ENCODE measurements around the gene PDHX.
A peak's percentile ranks its signal among the peaks of the same experiment; 100 is the strongest.
"Not testable (repeated sequence)": the region's sequence is repeated elsewhere in the genome, so short reads cannot be mapped to it uniquely, and the experiment has no call there.

Gene PDHX

DNA sequence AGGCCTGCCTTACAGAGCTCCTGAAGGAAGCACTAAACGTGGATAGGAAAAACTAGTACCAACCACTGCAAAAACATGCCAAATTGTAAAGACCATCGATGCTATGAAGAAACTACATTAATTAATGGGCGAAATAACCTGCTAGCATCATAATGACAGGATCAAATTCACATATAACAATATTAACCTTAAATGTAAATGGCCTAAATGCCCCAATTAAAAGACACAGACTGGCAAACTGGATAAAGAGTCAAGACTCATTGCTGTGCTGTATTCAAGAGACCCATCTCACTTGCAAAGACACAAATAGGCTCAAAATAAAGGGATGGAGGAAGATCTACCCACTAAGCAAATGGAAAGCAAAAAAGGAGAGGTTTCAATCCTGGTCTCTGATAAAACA is 107.5 kb downstream of the PDHX start:
- not testable (repeated sequence) for DNase-seq

DNA sequence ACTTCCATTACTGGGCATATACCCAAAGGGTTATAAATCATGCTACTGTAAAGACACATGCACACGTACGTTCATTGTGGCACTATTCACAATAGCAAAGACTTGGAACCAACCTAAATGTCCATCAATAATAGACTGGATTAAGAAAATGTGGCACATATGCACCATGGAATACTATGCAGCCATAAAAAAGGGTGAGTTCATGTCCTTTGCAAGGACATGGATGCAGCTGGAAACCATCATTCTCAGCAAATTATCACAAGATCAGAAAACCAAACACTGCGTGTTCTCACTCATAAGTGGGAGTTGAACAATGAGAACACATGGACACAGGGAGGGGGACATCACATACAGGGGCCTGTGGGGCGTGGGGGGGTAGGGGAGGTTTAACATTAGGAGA is 111.6 kb downstream of the PDHX start:
- not testable (repeated sequence) for DNase-seq

DNA sequence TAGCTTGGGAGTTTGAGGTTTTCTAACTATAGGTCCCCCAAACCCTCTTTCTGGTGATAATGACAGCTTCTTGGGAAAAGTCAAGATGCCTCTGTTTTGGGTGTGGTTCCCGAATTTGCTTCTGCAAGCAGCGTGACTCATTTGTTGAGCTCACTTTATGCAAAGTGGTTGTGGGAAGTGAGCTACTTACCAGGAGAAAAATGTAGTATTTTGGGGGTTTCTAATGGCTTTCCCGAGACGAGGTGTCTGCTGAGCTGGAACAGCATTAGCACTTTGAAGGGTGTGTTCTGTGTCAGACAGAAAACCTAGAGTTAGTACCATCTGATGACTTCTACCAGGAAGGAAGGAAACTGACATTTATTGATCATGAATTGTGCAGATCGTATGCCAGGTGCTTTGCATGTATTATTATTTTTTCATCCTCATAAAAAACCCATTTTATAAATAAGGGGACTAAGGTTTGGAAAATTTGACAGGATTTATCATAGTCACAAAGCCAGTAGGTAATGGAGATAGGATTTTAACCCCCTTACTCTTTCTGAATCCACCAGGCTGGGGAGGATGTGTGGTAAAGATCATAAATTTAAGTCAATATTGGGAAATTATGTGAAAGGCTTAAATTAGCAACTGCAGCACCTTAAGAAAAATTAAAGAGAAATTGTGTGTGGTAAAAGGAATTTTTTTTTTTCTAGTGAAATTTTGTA is 113.7 kb downstream of the PDHX start:
- DNase-seq, result peak; percentile 84 to 86

DNA sequence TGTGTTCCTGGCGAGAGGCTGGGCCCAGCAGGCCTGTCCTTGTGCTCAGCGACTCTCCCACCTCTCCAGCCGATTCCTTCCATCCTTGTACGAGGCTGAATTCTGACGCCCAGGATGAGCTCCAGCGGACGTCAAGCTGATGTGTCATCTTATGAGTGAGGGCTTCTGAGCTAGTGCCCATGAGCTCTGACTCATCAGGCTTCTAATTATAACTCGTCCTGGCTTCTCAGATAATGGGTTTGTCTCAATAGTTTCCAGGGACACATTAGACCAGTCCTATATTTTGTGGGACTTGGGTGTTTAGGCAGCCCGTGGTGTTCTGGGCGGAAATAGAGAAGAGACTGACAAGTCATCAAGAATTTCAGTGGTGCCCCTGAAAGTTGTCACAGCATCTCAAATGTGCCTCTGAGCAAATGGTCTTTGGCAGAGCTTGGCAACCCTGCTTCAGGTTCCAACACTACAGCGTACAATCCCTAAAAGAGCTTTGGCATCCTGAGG is 114.3 kb downstream of the PDHX start:
- DNase-seq, result peak; percentile 71 to 92

DNA sequence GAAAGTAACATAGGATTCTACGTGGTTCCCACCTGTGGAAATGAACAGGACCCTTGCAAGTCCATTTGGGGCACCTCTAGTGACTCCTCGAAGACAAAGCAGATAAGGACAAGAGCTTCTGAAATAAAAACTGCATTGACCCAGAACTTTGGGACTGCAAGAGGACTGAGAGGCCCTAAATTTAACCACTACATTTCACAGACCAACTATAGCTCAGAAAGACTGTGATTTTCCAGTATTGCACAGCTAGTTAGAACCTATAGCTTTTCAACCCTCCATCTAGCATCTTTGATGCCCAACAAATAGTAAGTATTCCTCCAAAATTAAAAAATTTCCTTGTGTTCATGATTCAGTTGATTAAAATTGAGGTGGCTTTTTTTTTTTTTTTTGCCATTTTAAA is 114.9 kb downstream of the PDHX start:
- DNase-seq, result no peak

DNA sequence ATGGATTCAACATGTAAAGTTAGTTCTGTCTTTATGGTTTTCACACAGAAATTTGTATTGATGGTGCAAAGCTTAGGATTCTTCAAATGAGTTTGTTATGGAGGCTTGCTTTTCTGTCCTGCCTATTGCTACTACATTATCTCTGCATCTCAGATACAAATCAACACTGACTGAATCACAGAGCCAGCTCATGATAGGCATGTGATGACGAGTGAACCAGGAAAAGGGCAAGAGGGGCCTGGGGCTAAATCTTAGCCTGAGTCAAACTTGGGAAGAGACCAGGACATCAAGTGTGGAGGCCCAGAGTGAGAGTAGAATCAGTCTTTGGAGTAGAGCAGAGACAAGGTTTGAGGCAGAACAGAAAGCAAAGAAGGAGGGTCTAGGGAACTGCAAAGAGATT is 115.4 kb downstream of the PDHX start:
- no peak for DNase-seq

DNA sequence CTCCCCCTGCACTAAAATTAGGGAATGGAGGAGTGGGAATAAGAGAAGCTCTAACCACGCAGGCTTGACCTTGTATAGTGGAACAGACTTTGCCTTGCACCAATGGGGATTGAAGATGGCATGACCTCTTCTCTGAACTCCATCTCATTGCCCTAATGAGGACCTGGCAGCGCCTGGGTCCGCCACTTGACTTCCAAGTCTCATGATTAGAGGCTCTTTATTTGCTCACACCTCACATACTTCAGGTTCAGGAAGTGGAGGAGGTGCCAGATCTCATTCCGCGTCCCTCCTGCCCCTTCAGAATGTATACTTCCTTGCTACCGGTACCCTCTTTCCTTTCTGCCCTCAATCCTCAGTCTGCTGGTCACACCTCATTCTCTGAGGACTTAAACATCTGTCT is 116.6 kb downstream of the PDHX start:
- DNase-seq, result no peak

DNA sequence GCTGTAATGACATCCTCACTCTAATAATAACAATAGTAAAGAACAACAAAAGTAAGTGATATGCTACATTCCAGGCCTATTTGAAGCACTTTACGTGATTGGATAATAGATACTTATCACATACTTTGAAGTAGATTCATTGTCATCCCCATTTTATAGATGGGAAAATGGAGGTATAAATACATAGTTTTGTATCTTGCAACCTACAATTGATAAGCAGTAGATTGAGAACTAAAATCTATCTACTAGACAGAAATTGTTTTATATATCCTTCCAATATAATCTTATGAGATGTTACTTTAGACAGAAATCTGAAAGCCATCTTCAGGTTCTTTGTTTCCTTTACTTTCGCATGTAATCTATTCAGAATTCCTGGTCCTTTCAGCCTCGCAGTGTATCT is 118.0 kb downstream of the PDHX start:
- DNase-seq, result no peak

DNA sequence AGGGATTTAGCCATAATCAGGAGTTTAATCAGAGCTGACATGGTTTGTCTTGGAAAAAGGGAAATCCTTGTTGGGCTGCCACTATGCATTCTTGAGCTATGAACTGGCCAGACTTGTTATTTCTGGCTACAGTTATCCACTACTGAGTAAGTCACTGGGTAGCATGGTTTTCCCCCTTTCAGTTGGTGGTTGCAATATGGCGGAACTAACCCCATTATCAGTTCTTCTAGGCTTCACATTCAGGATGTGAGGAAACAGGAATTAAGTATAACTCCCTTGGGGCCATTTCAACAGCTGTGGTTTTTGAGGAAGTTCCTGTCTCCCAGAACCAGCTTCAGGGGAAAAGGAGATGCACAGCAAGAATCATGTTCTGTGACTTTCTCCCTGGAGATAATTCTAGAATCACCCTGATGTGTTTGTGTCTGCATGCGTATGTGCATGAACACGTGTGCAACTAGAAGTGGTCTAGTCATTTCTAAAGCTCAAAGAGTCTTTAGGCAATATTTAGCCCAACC is 119.5 kb downstream of the PDHX start:
- peak; percentile 90 to 94 for DNase-seq

DNA sequence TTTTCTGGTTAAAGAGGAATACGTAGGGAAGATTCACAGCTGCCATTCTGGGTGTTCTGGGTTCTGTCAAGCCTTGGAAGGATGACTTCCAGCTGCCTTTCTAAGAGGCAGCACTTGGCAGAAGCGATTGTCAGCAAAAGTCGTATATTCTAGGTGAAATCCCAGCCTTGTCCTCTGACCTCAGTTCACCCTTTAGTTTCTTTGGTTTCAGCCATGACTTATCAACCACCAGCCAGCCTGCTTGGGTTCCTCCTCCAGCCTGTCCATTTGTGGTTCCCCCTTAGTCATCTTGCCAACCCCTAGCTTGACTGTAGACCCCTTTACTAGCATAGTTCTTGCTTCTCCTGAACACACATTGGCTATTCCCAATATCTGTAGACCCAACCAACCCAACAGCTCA is 120.2 kb downstream of the PDHX start:
- peak; percentile 14 to 35 for DNase-seq

DNA sequence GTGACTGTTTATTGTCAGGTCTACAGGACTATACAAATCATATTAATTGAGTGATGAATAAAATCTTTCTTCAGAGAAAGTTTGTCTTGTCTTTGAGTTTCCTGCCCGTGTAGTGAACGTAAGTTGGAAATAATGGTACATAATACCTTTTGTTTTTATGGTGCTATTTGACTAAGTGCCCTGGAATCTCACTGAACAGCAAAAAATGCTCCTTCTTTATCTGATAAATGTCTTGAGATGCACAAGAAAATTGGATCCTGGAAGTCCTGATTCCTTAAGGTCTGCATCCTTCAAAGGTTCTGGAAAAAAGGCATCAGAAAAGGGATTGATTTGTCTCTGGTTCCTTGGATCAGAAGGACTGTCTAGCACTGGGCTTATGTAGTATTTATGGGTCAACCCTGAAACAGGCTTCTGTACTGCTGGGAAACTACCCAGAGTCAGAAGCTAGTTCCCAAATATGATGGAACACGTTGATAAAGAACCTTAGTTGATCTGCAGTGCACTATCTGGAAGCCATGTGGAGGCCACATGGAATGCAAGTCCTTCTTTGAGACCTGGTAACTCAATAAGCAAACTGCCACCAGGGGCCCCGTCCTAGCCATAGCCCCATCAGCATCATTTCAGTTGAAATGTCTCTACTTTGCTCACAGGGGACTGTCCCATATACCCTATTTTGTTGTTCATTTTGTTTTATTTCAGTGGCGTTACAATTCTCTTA is 122.0 kb downstream of the PDHX start:
- DNase-seq, result no peak

DNA sequence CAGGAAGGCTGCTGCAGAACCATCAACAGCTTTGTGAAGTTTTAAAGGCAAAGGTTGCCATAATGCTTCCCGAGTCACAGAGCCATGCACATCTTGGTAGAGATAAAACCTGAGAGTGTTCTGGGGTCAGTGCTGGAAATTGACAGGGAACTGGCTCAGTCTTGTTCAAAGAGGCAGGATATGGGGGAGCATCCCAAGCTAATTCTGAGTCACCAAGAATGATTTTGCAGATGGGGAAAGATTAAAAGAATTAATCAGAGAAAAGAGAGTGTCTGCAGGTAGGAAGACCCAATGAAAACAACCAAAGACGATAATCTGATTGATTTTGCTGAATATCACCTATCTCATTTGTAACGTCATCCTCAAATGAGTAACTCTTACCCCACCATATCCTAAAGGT is 122.7 kb downstream of the PDHX start:
- no peak for DNase-seq

DNA sequence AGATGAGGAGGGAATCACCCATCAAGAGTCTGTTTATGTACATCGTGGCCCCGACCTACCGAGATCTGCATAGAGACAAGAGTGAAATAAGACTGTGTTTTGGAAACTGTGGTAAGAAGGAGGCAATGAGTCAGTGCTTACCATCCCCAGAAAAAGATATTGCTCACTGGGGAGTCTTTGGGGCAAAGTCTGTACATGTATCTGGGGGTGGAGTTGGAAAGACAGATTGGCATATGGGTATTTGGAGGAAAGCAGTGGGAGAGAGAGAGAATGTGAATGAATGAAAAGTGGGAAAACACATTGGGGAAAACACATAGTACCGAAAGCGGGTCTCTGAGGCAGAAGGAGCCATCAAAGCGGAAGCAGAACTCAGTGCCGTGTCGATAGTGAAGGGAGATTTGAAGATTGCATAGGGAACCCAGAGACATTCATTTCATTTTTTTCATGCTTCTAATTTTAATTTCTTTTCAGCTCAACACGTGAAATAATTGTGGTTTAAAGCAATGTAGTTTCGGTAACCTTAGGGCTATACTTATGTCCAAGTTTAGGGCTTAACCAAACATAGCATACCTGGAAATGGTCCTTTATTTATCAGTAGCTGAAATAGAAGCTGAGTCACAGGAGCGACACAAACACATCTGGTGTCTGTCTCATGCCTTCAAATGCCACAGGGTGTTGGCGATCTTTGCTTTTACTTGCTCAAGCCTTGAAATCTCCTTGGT is 124.0 kb downstream of the PDHX start:
- DNase-seq, result no peak

DNA sequence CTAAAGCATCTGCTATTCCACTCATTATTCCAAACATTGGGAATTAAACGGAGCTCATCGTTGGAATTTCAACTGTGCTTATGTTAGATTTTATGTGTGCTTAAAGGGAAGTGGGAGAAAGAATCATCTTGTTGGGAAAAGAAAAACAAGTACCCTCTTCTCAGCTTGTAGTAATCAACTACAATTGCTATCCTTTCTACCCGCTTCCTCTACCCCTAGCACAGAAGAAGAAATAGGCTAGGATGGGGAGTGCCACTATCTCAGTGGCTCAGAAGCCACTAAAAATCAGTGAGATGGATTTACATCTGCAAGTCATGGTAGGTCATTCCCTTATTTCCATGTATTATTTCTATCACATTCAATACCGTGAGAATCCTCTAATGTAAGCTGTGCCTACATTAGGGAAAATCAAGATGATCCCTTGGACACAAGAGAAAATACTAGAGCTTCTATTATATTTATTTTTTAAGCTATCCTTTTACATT is 124.7 kb downstream of the PDHX start:
- no peak for DNase-seq

DNA sequence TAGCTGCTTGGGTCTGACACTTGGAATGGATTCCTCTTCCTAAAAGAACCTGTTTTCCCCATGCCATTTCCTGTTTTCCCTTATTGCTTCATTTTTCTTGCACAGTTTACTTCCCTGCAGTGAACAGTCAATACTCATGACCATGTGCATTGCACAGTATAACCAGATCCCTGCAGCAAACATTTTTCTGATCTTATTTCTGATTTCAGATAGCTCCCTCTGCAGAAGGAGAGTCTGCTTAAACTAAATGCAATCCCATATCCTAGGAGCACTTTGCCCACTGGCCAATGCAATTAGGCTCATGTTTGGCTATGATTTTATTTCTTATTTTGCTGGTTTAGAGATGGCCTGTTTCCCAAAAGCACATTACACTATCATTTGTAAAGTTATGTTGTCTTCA is 125.8 kb downstream of the PDHX start:
- peak; percentile 44 to 64 for DNase-seq

DNA sequence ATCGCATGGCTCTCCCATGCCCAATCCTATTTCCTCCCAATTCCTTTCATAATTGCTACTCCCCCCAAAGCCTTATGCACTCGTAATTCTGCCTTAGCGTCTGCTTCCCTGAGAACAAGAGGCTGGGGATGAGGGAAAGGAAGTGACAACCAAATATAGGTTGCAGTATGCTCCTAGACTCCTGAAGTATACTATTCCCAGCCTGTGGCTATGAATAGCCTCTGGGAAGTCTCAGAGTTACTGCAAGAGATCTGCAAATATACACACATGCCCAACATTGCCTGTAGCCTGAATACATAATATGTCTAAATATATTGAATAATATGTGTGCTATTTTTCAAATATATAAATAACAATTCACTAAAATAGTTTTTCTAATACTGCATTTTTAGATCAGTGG is 126.5 kb downstream of the PDHX start:
- no peak for DNase-seq

DNA sequence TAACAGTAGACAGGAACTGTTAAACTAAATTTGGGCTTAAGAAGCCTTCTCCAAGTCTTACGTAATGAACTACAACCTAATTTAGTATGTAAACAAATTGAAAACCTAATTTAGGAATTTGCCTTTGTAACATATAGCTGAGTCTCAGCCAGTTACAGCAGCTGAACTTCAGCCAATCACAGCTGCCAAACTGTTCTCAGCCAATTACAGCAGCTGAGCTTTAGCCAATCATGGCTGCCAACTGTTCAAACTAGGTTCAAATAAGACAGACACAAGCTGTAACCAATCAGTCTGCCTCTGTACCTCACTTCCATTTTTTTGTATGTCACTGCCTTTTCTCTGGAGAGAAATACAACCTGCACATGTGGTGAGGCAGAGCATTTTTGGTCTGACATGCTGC is 127.5 kb downstream of the PDHX start:
- DNase-seq, result peak in 1 of 2 donors; percentile 24

DNA sequence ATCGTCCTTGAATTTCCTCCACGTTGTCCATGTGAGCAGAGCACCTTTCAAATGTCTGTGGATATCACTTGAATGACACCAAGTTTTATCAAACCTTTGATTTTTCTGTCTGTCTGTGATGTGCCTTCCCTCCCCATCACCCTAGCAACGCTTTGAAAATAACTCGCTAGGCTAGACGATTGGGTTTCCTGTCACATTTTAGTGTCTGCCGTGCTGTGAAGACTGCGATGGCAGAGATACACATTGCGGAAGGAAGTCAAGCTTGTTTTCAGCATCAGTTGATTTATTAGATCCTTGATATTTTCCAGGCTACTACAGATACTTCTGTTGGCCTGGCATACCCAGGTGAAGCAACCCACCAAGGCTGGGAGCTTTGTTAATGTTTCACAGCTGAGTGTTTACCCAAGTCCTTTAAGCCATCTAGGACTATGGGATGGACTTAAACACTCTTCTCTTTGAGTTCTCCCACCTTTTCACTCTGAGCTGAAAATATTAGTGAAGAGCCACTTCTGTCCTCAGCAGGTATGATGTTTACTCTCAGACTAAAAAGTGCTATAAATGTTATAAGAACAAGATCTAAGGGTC is 128.9 kb downstream of the PDHX start:
- peak; percentile 42 to 48 for DNase-seq
